ENCODE data around the gene MVK. TPM values are rescaled to one million over a fixed set of nuclear protein-coding genes. Genes with fewer than 3 reads are reported as not detected.

Gene MVK
- polyA plus RNA-seq, 4 donors = 15.1 to 36.4 (median 16.1) TPM

GRCh38 chr12:109640961-109641360 is 67.4 kb downstream of the MVK start:
- DNase-seq (no peak), FAIRE-seq (no peak)
- H3K27me3 ChIP-seq (ENCODE audit: control insufficient read depth in 3 of 3, insufficient read depth in 3 of 3, low read length in 3 of 3) = no peaks in the 10 kb centered on the region
- H3K4me3 ChIP-seq (ENCODE audit: low read depth in 1 of 3, low read length in 3 of 3) = no peak overlapping the region
- no peaks in the 10 kb centered on the region for H3K36me3 ChIP-seq (ENCODE audit: control insufficient read depth in 3 of 3, insufficient read depth in 2 of 3, low read depth in 1 of 3, low read length in 3 of 3)
- 61 to 74% (median 71%) methylated on average over 3 of the region's 3 CpGs for WGBS, 3 donors
- no peaks in the 10 kb centered on the region for H3K4me1 ChIP-seq (ENCODE audit: control insufficient read depth in 3 of 3, insufficient read depth in 2 of 3, low read depth in 1 of 3, low read length in 2 of 3)
- H3K9me3 ChIP-seq (ENCODE audit: control insufficient read depth in 2 of 2, insufficient read depth in 1 of 2, low read depth in 1 of 2, low read length in 1 of 2) = no peaks in the 10 kb centered on the region
- no peak overlapping the region for H3K27ac ChIP-seq (ENCODE audit: low read depth in 1 of 3, low read length in 2 of 3)

- H3K4me1 ChIP-seq (ENCODE audit: control insufficient read depth in 3 of 3, insufficient read depth in 2 of 3, low read depth in 1 of 3, low read length in 2 of 3) = no peaks in the 10 kb centered on the region
- no peak overlapping the region for H3K27ac ChIP-seq (ENCODE audit: low read depth in 1 of 3, low read length in 2 of 3)
- no peak for FAIRE-seq
- WGBS, 3 donors = 80 to 85% (median 81%) methylated on average over 2 of the region's 2 CpGs
- H3K36me3 ChIP-seq (ENCODE audit: control insufficient read depth in 3 of 3, insufficient read depth in 2 of 3, low read depth in 1 of 3, low read length in 3 of 3) = no peaks in the 10 kb centered on the region
- no peaks in the 10 kb centered on the region for H3K9me3 ChIP-seq (ENCODE audit: control insufficient read depth in 2 of 2, insufficient read depth in 1 of 2, low read depth in 1 of 2, low read length in 1 of 2)
- no peak for DNase-seq
- H3K27me3 ChIP-seq (ENCODE audit: control insufficient read depth in 3 of 3, insufficient read depth in 3 of 3, low read length in 3 of 3) = no peaks in the 10 kb centered on the region
- no peak overlapping the region for H3K4me3 ChIP-seq (ENCODE audit: low read depth in 1 of 3, low read length in 3 of 3)
These were observed 67.8 kb downstream of the MVK start for GRCh38 chr12:109641422-109641821.

DNA sequence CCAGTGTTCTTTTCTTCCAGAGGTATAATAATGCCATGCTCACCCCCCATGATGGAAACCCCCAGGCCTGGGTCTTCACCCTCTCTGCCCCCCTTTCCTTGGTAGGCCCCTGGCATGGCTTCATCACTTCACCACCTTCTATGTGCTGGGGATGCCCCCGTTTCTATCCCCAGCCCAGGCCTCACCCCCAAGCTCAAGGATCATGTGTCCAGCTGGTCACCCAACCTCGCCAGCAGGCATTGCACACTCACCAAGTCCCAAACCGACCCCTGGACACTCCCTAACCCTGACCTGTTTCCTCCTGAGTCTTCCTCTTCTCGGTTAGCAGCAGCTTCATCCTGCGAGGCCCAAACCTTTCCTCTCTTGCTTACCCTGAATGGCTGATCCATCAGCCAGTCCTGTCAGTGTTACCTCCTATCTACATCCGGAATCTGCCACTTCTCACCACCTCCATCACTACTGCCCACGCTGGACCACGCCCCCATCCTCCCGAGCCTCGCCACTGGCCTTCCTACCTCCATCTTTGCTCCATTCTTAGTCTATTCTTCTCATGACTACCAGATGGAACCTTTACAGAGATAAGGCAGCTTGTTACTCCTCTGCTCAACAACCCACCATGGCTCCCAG is 69.0 kb downstream of the MVK start:
- WGBS, 3 donors = 60 to 72% (median 64%) methylated on average over 10 of the region's 10 CpGs
- Histone ChIP-seq H3K27me3 (ENCODE audit: control insufficient read depth in 3 of 3, insufficient read depth in 3 of 3, low read length in 3 of 3) (no peaks in the 10 kb centered on the region), H3K4me1 (ENCODE audit: control insufficient read depth in 3 of 3, insufficient read depth in 2 of 3, low read depth in 1 of 3, low read length in 2 of 3) (no peaks in the 10 kb centered on the region), H3K4me3 (ENCODE audit: low read depth in 1 of 3, low read length in 3 of 3) (no peak overlapping the region), H3K9me3 (ENCODE audit: control insufficient read depth in 2 of 2, insufficient read depth in 1 of 2, low read depth in 1 of 2, low read length in 1 of 2) (no peaks in the 10 kb centered on the region), H3K27ac (ENCODE audit: low read depth in 1 of 3, low read length in 2 of 3) (no peak overlapping the region), H3K36me3 (ENCODE audit: control insufficient read depth in 3 of 3, insufficient read depth in 2 of 3, low read depth in 1 of 3, low read length in 3 of 3) (no peaks in the 10 kb centered on the region)
- DNase-seq = no peak
- no peak for FAIRE-seq

DNA sequence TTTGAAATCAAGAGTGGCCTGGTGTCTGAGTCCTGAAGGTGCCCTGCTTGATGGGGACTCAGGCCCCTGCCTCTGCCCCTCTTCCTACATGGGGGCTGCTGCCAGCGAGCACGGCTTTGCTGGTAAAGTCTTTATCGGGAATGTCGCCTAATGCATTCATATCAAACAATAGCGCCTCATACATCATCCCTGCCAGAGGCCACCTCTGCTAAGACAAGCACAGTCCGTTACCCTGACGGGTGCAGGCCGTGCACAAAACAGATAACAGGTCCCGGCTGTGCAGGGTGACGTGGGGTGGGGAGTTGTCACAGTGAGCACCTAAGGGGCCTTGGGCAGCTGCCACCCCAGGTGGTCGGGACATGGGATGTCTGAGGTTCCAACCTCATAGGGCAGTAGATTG is 71.6 kb downstream of the MVK start:
- peaks cover 0 to 20% (median 2%) of the 10 kb centered on the region in 3 donors for H3K4me1 ChIP-seq (ENCODE audit: control insufficient read depth in 3 of 3, insufficient read depth in 2 of 3, low read depth in 1 of 3, low read length in 2 of 3)
- DNase-seq = no peak
- no peaks in the 10 kb centered on the region for H3K36me3 ChIP-seq (ENCODE audit: control insufficient read depth in 3 of 3, insufficient read depth in 2 of 3, low read depth in 1 of 3, low read length in 3 of 3)
- no peak overlapping the region for H3K27ac ChIP-seq (ENCODE audit: low read depth in 1 of 3, low read length in 2 of 3)
- no peak overlapping the region for H3K4me3 ChIP-seq (ENCODE audit: low read depth in 1 of 3, low read length in 3 of 3)
- H3K9me3 ChIP-seq (ENCODE audit: control insufficient read depth in 2 of 2, insufficient read depth in 1 of 2, low read depth in 1 of 2, low read length in 1 of 2) = no peaks in the 10 kb centered on the region
- 47 to 56% (median 54%) methylated on average over 11 of the region's 11 CpGs for WGBS, 3 donors
- H3K27me3 ChIP-seq (ENCODE audit: control insufficient read depth in 3 of 3, insufficient read depth in 3 of 3, low read length in 3 of 3) = peaks cover 0 to 3% (median 0%) of the 10 kb centered on the region in 3 donors
- no peak for FAIRE-seq

GRCh38 chr12:109645708-109646107 is 72.1 kb downstream of the MVK start:
- peaks cover 0 to 25% (median 2%) of the 10 kb centered on the region in 3 donors for H3K4me1 ChIP-seq (ENCODE audit: control insufficient read depth in 3 of 3, insufficient read depth in 2 of 3, low read depth in 1 of 3, low read length in 2 of 3)
- no peak for DNase-seq
- no peaks in the 10 kb centered on the region for H3K9me3 ChIP-seq (ENCODE audit: control insufficient read depth in 2 of 2, insufficient read depth in 1 of 2, low read depth in 1 of 2, low read length in 1 of 2)
- H3K27me3 ChIP-seq (ENCODE audit: control insufficient read depth in 3 of 3, insufficient read depth in 3 of 3, low read length in 3 of 3) = peaks cover 0 to 3% (median 0%) of the 10 kb centered on the region in 3 donors
- FAIRE-seq = no peak
- 65 to 82% (median 68%) methylated on average over 11 of the region's 11 CpGs for WGBS, 3 donors
- H3K4me3 ChIP-seq (ENCODE audit: low read depth in 1 of 3, low read length in 3 of 3) = no peak overlapping the region
- H3K36me3 ChIP-seq (ENCODE audit: control insufficient read depth in 3 of 3, insufficient read depth in 2 of 3, low read depth in 1 of 3, low read length in 3 of 3) = no peaks in the 10 kb centered on the region
- no peak overlapping the region for H3K27ac ChIP-seq (ENCODE audit: low read depth in 1 of 3, low read length in 2 of 3)

Other genes starting within 250 kb of the MVK start
- 1 to 10 TPM in 1 of 4 donors, not detected in 3; 1.6 TPM for gene MYO1H, start 225.9 kb upstream of the MVK start, polyA plus RNA-seq
- 10 to 100 TPM; 14.3 to 28.4 (median 19.0) TPM for gene KCTD10, start 96.5 kb upstream of the MVK start, polyA plus RNA-seq
- 10 to 100 TPM; 13.0 to 33.2 (median 13.3) TPM for gene UBE3B, start 96.2 kb upstream of the MVK start, polyA plus RNA-seq
- 10 to 100 TPM; 23.9 to 95.9 (median 33.1) TPM for gene MMAB, start 290 bp upstream of the MVK start, polyA plus RNA-seq
- 1 to 10 TPM; 1.6 to 7.5 (median 4.7) TPM for gene FAM222A, start 140.0 kb downstream of the MVK start, polyA plus RNA-seq